ENCODE measurements around the gene TTC34.
"Not testable (repeated sequence)": the region's sequence is repeated elsewhere in the genome, so short reads cannot be mapped to it uniquely, and the experiment has no call there.

TTC34 gene

DNA sequence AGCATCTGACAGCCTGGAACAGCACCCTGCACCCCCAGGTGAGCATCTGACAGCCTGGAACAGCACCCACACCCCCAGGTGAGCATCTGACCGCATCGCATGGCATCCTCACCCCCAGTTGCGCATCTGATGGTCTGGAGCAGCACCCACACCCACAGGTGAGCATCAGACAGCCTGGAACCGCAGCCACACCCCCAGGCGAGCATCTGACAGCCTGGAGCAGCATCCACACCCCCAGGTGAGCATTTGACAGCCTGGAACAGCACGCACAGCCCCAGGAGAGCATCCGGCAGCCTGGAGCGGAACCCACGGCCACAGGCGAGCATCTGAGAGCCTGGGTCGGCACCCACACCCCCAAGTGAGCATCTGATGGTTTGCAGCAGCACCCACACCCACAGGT lies 118.6 kb downstream of the TTC34 start:
- H3K27me3 ChIP-seq (ENCODE audit: control insufficient read depth, insufficient read depth, low read length, poor library complexity, severe bottlenecking); H3K27ac ChIP-seq (ENCODE audit: insufficient read depth, low read depth, low read length, poor library complexity, severe bottlenecking); H3K9me3 ChIP-seq (ENCODE audit: control insufficient read depth, low read length); H3K36me3 ChIP-seq (ENCODE audit: control insufficient read depth, insufficient read depth, low read length); H3K4me3 ChIP-seq (ENCODE audit: insufficient read depth, low read depth, low read length); H3K4me1 ChIP-seq (ENCODE audit: control insufficient read depth, insufficient read depth, low read length): not testable (repeated sequence)
- WGBS, 2 experiments = 66 to 67% methylated on average over 7 of the region's 11 CpGs

DNA sequence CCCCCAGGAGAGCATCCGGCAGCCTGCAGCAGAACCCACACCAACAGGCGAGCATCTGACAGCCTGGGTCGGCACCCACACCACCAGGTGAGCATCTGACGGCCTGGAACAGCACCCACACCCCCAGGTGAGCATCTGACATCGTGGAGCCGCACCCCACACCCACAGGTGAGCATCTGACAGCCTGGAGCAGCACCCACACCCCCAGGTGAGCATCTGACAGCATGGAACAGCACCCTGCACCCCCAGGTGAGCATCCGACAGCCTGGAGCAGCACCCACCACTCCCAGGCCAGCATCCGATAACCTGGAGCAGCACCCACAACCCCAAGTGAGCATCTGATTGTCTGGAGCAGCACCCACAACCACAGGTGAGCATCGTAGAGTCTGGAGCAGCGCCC lies 124.8 kb downstream of the TTC34 start:
- H3K4me3 ChIP-seq (ENCODE audit: insufficient read depth, low read depth, low read length); H3K27ac ChIP-seq (ENCODE audit: insufficient read depth, low read depth, low read length, poor library complexity, severe bottlenecking); H3K36me3 ChIP-seq (ENCODE audit: control insufficient read depth, insufficient read depth, low read length); H3K27me3 ChIP-seq (ENCODE audit: control insufficient read depth, insufficient read depth, low read length, poor library complexity, severe bottlenecking); H3K9me3 ChIP-seq (ENCODE audit: control insufficient read depth, low read length); H3K4me1 ChIP-seq (ENCODE audit: control insufficient read depth, insufficient read depth, low read length): not testable (repeated sequence)
- WGBS, 2 experiments = 20 to 60% methylated on average over 1 to 2 of the region's 10 CpGs

DNA sequence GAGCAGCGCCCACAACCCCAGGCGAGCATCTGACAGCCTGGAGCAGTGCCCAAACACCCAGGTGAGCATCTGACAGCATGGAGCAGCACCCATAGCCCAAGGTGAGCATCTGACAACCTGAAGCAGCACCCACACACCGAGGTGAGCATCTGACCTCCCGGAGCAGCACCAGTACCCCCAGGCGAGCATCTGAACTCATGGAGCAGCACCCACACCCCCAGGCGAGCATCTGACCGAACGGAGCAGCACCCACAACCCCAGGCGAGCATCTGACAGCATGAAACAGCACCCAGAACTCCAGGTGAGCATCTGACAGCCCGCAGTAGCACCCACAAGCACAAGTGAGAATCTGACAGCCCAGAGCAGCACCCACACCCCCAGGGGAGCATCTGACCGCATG lies 129.8 kb downstream of the TTC34 start:
- not testable (repeated sequence) for H3K4me1 ChIP-seq (ENCODE audit: control insufficient read depth, insufficient read depth, low read length); H3K4me3 ChIP-seq (ENCODE audit: insufficient read depth, low read depth, low read length); H3K36me3 ChIP-seq (ENCODE audit: control insufficient read depth, insufficient read depth, low read length); H3K27ac ChIP-seq (ENCODE audit: insufficient read depth, low read depth, low read length, poor library complexity, severe bottlenecking); H3K9me3 ChIP-seq (ENCODE audit: control insufficient read depth, low read length); H3K27me3 ChIP-seq (ENCODE audit: control insufficient read depth, insufficient read depth, low read length, poor library complexity, severe bottlenecking)
- WGBS, 2 experiments = 56 to 57% methylated on average over 8 of the region's 11 CpGs

DNA sequence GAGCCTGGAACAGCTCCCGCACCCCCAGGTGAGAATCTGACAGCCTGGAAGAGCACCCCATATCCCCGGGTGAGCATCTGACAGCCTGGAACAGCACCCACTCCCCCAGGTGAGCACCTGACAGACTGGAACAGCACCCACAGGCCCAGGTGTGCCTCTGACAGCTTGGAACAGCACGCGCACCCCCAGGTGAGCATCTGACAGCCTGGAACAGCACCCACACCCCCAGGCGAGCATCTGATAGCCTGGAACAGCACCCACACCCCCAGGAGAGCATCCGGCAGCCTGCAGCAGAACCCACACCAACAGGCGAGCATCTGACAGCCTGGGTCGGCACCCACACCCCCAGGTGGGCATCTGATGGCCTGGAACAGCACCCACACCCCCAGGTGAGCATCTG lies 141.7 kb downstream of the TTC34 start:
- WGBS, 2 experiments = 58 to 65% methylated on average over 3 of the region's 8 CpGs
- H3K4me3 ChIP-seq (ENCODE audit: insufficient read depth, low read depth, low read length) = not testable (repeated sequence)

DNA sequence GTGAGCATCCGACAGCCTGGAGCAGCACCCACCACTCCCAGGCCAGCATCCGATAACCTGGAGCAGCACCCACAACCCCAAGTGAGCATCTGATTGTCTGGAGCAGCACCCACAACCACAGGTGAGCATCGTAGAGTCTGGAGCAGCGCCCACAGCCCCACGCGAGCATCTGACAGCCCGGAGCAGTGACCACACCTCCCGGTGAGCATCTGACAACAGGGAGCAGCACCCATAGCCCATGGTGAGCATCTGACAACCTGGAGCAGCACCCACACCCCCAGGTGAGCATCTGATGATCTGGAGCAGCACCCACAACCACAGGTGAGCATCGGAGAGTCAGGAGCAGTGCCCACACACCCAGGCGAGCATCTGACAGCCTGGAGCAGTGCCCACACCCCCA lies 143.6 kb downstream of the TTC34 start:
- 86 to 90% methylated on average over 6 of the region's 10 CpGs for WGBS, 2 experiments
- not testable (repeated sequence) for H3K9me3 ChIP-seq (ENCODE audit: control insufficient read depth, low read length)

More for the DNA sequence above, 141.7 kb downstream of the TTC34 start:
- not testable (repeated sequence) for H3K36me3 ChIP-seq (ENCODE audit: control insufficient read depth, insufficient read depth, low read length); H3K4me1 ChIP-seq (ENCODE audit: control insufficient read depth, insufficient read depth, low read length); H3K27ac ChIP-seq (ENCODE audit: insufficient read depth, low read depth, low read length, poor library complexity, severe bottlenecking); H3K27me3 ChIP-seq (ENCODE audit: control insufficient read depth, insufficient read depth, low read length, poor library complexity, severe bottlenecking); H3K9me3 ChIP-seq (ENCODE audit: control insufficient read depth, low read length)

DNA sequence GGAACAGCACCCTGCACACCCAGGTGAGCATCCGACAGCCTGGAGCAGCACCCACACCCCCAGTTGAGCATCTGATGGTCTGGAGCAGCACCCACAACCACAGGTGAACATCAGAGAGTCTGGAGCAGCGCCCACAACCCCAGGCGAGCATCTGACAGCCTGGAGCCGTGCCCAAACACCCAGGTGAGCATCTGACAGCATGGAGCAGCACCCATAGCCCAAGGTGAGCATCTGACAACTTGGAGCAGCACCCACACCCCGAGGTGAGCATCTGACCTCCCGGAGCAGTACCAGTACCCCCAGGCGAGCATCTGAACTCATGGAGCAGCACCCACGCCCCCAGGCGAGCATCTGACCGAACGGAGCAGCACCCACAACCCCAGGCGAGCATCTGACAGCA lies 144.4 kb downstream of the TTC34 start:
- not testable (repeated sequence) for H3K27me3 ChIP-seq (ENCODE audit: control insufficient read depth, insufficient read depth, low read length, poor library complexity, severe bottlenecking); H3K4me3 ChIP-seq (ENCODE audit: insufficient read depth, low read depth, low read length); H3K36me3 ChIP-seq (ENCODE audit: control insufficient read depth, insufficient read depth, low read length); H3K4me1 ChIP-seq (ENCODE audit: control insufficient read depth, insufficient read depth, low read length); H3K27ac ChIP-seq (ENCODE audit: insufficient read depth, low read depth, low read length, poor library complexity, severe bottlenecking)
- WGBS, 2 experiments = 65 to 67% methylated on average over 10 of the region's 12 CpGs
- peaks cover 10% of the 10 kb centered on the region for H3K9me3 ChIP-seq (ENCODE audit: control insufficient read depth, low read length)

More for the DNA sequence above, 143.6 kb downstream of the TTC34 start:
- H3K36me3 ChIP-seq (ENCODE audit: control insufficient read depth, insufficient read depth, low read length); H3K4me3 ChIP-seq (ENCODE audit: insufficient read depth, low read depth, low read length); H3K4me1 ChIP-seq (ENCODE audit: control insufficient read depth, insufficient read depth, low read length); H3K27ac ChIP-seq (ENCODE audit: insufficient read depth, low read depth, low read length, poor library complexity, severe bottlenecking); H3K27me3 ChIP-seq (ENCODE audit: control insufficient read depth, insufficient read depth, low read length, poor library complexity, severe bottlenecking): not testable (repeated sequence)

DNA sequence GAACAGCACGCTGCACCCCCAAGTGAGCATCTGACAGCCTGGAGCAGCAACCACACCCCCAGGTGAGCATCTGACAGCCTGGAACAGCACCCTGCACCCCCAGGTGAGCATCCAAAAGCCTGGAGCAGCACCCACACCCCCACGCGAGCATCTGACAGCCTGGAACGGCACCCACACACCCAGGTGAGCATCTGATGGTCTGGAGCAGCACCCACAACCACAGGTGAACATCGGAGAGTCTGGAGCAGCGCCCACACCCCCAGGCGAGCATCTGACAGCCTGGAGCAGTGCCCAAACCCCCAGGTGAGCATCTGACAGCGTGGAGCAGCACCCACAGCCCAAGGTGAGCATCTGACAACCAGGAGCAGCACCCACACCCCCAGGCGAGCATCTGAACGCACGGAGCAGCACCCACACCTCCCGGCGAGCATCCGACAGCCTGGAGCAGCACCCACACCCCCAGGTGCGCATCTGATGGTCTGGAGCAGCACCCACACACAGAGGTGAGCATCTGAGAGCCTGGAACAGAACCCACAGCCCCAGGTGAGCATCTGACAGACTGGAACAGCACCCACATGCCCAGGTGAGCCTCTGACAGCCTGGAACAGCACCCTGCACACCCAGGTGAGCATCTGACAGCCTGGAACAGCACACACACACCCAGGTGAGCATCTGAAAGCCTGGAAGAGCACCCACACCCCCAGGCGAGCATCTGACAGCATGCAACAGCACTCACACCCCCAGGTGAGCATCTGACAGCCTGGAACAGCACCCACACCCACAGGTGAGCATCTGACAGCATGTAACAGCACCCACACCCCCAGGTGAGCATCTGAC lies 145.7 kb downstream of the TTC34 start:
- H3K27me3 ChIP-seq (ENCODE audit: control insufficient read depth, insufficient read depth, low read length, poor library complexity, severe bottlenecking); H3K4me3 ChIP-seq (ENCODE audit: insufficient read depth, low read depth, low read length); H3K27ac ChIP-seq (ENCODE audit: insufficient read depth, low read depth, low read length, poor library complexity, severe bottlenecking); H3K36me3 ChIP-seq (ENCODE audit: control insufficient read depth, insufficient read depth, low read length); H3K4me1 ChIP-seq (ENCODE audit: control insufficient read depth, insufficient read depth, low read length): not testable (repeated sequence)
- 53 to 54% methylated on average over 16 of the region's 16 CpGs for WGBS, 2 experiments
- peaks cover 10% of the 10 kb centered on the region for H3K9me3 ChIP-seq (ENCODE audit: control insufficient read depth, low read length)

DNA sequence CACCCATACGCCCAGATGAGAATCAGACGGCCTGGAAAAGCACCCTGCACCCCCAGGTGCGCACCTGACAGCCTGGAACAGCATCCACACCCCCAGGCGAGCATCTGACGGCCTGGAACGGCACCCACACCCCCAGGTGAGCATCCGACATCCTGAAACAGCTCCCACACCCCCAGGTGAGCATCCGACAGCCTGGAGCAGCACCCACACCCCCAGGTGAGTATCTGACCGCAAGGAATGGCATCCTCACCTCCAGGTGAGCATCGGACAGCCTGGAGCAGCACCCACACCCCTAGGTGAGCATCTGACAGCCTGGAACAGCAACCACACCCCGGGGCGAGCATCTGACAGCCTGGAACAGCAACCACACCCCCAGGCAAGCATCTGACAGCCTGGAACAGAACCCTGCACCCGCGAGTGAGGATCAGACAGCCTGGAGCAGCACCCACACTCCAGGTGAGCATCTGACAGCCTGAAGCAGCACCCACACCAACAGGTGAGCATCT lies 147.0 kb downstream of the TTC34 start:
- H3K4me3 ChIP-seq (ENCODE audit: insufficient read depth, low read depth, low read length); H3K4me1 ChIP-seq (ENCODE audit: control insufficient read depth, insufficient read depth, low read length); H3K36me3 ChIP-seq (ENCODE audit: control insufficient read depth, insufficient read depth, low read length); H3K27ac ChIP-seq (ENCODE audit: insufficient read depth, low read depth, low read length, poor library complexity, severe bottlenecking); H3K27me3 ChIP-seq (ENCODE audit: control insufficient read depth, insufficient read depth, low read length, poor library complexity, severe bottlenecking): not testable (repeated sequence)
- peaks cover 10% of the 10 kb centered on the region for H3K9me3 ChIP-seq (ENCODE audit: control insufficient read depth, low read length)
- 51% methylated on average over 14 of the region's 14 CpGs for WGBS, 2 experiments

DNA sequence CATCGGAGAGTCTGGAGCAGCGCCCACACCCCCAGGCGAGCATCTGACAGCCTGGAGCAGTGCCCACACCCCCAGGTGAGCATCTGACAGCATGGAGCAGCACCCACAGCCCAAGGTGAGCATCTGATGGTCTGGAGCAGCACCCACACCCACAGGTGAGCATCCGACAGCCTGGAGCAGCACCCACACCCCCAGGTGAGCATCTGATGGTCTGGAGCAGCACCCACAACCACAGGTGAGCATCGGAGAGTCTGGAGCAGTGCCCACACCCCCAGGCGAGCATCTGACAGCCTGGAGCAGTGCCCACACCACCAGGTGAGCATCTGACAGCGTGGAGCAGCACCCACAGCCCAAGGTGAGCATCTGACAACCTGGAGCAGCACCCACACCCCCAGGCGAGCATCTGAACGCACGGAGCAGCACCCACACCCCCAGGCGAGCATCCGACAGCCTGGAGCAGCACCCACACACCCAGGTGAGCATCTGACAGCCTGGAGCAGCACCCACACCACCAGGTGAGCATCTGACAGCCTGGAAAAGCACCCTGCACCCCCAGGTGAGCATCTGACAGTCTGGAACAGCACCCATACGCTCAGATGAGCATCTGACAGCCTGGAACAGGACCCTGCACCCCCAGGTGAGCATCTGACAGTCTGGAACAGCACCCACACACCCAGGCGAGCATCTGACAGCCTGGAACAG lies 147.6 kb downstream of the TTC34 start:
- H3K27me3 ChIP-seq (ENCODE audit: control insufficient read depth, insufficient read depth, low read length, poor library complexity, severe bottlenecking); H3K36me3 ChIP-seq (ENCODE audit: control insufficient read depth, insufficient read depth, low read length); H3K4me1 ChIP-seq (ENCODE audit: control insufficient read depth, insufficient read depth, low read length); H3K27ac ChIP-seq (ENCODE audit: insufficient read depth, low read depth, low read length, poor library complexity, severe bottlenecking); H3K4me3 ChIP-seq (ENCODE audit: insufficient read depth, low read depth, low read length): not testable (repeated sequence)
- 51 to 52% methylated on average over 14 of the region's 14 CpGs for WGBS, 2 experiments
- H3K9me3 ChIP-seq (ENCODE audit: control insufficient read depth, low read length) = peaks cover 10% of the 10 kb centered on the region

DNA sequence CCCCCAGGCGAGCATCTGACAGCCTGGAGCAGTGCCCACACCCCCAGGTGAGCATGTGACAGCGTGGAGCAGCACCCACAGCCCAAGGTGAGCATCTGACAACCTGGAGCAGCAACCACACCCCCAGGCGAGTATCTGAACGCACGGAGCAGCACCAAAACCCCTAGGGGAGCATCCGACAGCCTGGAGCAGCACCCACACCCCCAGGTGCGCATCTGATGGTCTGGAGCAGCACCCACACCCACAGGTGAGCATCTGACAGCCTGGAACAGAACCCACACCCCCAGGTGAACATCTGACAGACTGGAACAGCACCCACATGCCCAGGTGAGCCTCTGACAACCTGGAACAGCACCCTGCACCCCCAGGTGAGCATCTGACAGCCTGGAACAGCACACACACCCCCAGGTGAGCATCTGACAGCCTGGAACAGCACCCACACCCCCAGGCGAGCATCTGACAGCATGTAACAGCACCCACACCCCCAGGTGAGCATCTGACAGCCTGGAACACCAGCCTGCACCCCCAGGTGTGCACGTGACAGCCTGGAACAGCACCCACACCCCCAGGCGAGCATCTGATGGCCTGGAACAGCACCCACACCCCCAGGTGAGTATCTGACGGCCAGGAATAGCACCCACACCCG lies 148.4 kb downstream of the TTC34 start:
- H3K9me3 ChIP-seq (ENCODE audit: control insufficient read depth, low read length) = peaks cover 10% of the 10 kb centered on the region
- H3K27ac ChIP-seq (ENCODE audit: insufficient read depth, low read depth, low read length, poor library complexity, severe bottlenecking); H3K36me3 ChIP-seq (ENCODE audit: control insufficient read depth, insufficient read depth, low read length); H3K27me3 ChIP-seq (ENCODE audit: control insufficient read depth, insufficient read depth, low read length, poor library complexity, severe bottlenecking); H3K4me1 ChIP-seq (ENCODE audit: control insufficient read depth, insufficient read depth, low read length); H3K4me3 ChIP-seq (ENCODE audit: insufficient read depth, low read depth, low read length): not testable (repeated sequence)
- WGBS, 2 experiments = 36% methylated on average over 12 of the region's 12 CpGs
